GM19023 (cell line): Measurements from ENCODE around the gene CYBRD1.

Experiments
- ATAC-seq: cut with Tn5 transposase; IDR thresholded peaks from one replicate; pipeline ENCODE4 v1.9.1; 2021; ENCODE audit warnings: mild to moderate bottlenecking, moderate library complexity; ENCODE audit not compliant: unreplicated experiment

CYBRD1 gene

DNA sequence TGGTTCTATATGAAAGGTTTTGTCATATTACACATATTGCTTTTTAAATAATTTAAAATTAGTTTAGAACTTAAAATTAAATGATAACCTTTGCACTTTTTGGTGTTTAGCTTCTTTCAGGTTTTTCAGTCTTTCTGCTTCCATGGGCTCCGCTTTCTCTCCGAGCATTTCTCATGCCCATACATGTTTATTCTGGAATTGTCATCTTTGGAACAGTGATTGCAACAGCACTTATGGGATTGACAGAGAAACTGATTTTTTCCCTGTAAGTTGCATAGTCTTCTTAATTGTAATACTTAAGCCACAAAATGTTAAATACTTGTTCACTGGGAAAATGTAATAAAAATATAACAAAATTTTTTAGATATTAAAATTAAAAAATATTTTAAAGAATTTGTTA is 31.0 kb downstream of the CYBRD1 start:
- ATAC-seq: no peak

DNA sequence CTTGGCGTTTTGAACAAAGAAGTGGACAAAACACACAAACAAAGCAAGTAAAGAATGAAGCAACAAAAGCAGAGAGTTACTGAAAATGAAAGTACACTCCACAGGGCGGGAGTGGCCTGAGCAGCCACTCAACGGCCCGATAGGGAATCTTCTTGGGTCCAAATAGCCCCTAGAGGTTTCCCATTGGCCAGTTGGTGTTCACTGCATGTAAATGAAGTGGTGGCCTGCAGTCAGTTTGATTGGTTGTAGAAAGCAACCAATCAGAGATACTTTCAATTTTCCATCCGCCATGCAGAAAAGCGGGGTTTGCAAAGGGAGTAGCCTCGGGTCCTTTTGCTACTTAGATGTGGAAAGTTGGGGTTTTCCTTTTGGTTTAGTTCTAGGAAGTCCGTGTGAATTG is 31.6 kb downstream of the CYBRD1 start:
- no peak for ATAC-seq

DNA sequence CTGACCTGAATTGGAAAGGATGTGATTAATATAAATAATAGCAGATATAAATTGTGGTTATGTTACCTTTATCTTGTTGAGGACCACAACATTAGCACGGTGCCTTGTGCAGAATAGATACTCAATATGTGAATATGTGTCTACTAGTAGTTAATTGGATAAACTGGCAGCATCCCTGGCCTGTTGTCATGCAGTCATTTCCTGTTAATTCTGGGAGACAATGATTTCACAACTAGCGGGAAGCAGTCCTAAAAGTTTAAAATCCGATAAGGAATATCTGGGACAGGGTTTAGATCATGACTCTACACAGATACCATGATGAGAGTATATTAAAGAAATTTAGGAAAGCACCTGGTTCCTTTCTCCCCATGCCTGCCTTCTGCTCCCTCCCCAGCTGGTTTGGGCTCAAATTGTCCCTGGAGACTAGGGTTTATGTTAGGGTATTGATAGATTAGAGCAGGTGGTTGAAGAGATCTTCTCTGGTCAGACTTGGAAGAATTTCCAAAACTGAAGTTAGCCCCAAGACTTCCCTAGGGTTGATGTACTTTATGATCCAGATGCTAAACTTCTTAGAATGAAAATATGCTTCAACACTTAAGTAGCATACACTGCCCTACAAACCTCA is 32.8 kb downstream of the CYBRD1 start:
- no peak for ATAC-seq

DNA sequence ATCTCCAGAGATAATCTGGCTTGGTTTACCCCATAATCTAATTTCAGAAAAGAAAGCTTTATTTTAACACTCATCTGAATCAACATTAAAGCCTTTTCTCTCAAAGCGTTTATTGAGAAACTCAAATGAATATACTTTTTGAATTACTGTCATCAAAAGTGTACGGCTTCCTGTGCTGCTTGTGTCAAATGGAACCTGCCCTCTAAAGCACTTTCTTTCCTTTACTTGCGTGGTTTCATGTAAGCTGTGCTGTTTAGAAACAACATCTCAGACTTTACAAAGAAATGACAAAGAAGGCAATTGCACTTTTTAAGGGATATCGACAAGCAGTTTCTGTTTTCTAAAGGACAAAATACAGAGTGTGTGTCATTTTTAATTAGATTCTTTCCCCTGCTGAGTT is 35.1 kb downstream of the CYBRD1 start:
- ATAC-seq: no peak

DNA sequence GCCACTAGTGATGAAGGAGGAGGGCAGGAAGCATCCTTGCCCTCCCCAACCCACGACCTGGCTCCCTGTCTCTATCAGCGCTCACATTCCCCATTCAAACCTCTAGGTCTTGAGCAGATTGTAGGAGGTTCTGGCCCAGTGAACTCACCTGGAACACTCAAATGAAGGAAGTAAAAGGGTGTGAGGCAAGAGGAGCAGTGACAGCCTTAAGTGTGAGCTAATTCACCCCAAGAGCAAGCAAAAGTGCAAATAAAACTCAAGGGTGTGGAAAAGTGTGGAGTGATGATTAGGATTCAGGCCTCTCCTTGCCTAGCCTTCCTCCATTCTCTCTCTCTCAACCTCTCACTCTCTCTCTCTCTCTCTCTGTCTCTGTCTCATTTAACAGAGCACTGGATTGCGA is 41.0 kb downstream of the CYBRD1 start:
- no peak for ATAC-seq

DNA sequence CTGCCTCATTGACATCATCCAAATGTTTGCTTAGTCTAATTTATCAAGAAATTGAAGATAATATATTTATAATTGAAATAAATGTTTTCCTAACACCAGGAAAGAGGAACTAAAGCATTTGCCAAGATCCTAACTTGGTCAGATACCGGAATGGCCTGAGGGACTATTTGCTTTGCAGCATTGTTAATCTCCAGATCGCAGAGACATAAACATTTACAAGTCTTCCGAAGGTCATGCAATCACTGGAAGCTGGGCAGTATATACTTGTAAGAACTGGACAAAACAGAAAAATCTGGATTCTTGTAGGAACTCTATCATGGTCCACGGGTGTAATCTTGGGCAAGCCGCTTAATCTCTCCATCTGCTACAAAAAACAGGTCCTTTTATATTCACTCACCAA is 42.2 kb downstream of the CYBRD1 start:
- no peak for ATAC-seq

DNA sequence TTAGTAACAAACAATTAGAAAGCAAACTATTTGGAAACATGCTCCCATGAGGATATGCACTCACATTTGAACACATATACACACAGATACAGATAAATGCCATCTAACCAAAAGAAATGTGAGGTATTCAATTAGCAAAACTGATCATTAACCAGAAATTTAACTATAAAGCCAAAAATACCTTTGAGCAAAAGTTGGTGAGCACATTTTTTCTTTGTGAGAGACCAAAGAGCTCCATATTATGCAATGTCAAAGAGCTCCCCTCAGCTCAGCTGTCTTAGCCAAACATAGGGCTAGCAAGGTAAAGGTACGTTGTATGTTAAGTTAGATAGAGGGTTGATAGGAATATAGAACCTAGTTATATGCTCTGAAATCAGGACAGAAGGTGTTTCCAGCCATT is 43.8 kb downstream of the CYBRD1 start:
- ATAC-seq: no peak

DNA sequence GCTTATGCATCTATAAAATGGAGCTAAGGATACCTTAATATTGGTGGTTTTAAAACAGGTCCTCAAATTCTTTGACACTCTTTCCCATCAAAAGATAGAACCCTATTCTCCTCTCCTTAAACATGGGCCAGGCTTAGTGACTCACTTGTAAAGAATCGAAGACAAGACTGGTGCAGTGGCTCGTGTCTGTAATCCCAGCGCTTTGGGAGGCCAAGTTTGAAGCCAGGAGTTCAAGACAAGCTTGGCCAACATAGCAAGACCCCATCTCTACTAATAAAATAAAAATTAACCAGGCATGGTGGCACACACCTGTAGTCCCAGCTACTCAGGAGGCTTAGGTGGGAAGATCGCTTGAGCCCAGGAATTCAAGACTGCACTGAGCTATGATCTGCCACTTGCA is 44.5 kb downstream of the CYBRD1 start:
- ATAC-seq: no peak

DNA sequence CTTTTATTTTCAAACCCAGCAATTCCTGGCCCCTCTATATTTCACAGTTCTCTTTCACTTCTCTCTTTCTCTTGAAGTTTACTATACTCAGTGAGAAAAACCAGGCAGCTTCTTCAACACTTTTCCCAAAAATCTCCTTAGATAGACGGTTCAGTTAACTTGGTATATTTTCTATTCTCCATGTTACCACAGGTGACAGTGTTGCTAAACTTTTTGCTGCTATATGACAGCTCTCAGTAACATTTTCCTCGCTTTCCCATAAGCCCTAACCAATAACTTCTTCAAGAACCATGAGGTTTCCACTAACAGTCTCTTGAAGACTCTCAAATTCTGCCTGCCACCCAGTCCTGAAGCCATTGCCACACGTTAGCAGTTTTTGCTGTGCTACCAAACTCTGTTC is 45.8 kb downstream of the CYBRD1 start:
- no peak for ATAC-seq

DNA sequence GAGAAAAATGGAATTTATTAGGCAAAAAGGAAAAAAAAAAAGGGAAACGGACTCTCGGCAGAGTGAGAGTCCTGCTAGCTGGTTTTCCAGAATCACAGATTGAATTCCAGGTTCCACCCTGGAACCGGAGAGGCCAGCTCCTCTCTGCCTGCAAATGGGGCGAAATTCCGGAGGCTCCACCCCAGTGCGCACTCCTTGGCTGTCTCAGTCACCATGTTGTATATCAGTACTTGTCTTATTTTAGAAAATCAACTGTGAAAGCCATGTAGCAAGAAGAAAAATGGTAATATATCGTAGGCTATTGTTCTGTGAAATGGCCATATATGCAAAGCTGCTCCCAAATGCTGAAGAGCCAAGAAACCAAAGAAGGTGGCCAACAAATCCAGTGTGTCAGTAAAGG is 49.4 kb downstream of the CYBRD1 start:
- ATAC-seq: no peak

DNA sequence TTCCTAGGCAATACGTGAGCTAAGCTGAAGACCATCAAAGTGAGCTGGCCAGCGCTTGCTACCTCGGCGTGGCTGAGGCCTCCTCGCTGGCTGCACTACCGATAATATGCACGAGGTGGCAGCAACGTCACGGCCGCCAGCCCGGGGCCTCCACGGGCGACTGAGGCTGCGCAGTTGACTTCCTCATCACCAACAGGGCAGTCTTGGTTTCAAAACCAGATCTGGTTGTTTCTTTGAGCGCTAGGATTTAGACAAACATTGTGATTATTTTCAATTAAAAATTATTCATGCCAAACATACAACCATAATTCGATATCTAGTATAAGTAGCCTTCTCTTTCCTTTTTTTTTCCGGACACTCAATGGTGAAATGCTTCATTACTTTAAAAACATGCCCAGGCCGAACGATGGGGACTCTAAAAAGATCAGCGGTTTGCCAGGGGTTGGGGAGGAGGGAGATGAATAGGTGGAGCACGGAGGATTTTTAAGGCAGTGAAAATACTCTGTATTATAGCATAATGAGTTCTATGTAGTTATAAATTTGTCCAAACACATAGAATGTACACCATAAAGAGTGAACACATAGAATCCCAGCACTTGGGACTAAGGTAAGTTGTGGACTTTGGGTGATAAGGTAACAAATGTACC is 52.0 kb downstream of the CYBRD1 start:
- peak; percentile 87 for ATAC-seq

DNA sequence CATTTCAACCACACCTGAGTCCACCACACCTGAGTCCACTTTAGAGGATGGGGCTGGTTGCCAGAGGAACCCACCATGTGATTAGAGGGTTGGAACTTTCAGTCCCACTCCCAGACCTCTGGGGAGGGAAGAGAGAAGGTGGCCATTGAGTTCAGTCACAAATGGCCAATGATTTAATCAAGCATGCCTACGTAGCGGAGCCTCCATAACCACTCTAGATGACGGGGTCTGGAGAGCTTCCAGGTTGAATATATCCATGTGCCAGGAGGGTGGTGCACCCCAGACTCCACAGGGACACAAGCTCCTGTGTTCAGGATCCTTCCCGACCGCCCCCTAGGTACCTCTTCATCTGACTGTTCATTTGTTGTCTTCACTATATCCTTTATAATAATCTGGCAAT is 53.3 kb downstream of the CYBRD1 start:
- ATAC-seq: no peak

DNA sequence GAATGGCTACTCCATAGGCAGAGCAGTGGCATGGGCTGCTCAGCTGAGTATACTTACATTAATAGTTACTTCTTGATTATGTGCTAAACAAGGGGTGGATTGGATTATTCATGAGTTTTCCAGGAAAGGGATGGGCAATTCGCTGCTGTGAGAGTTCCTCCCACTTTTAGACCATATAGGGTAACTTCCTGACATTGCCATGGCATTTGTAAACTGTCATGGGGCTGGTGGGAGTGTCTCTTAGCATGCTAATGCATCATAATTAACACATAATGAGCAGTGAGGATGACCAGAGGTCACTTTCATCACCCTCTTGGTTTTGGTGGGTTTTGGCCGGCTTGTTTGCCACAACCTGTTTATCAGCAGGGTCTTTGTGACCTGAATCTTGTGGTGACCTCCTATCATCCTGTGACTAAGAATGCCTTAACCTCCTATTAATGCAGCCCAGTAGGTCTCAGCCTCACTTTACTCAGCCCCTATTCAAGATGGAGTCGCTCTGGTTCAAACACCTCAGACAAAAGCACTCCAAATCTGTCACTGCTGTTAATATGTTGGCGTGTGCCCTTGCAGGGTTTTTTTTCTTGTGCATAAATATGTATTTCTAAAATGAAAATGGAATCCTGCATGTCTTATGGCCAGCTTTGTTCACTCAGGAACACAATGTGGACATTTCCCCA is 56.0 kb downstream of the CYBRD1 start:
- no peak for ATAC-seq

DNA sequence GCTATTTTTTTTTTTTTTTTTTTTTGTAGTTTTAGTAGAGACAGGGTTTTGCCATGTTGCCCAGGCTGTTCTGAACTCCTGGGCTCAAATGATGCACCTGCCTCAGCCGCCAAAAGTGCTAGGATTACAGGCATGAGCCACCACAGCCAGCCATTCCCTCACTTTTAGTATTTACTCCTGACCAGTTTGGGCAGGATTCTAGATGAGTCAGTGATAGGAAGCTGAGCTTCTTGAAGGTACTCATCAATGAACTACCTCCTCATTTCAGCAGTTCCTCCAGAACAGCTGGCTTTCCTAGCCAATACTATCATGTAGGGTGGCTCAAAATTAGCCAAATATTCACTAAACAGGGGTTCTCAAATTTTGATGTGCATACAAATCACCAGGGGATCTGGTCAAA is 57.2 kb downstream of the CYBRD1 start:
- ATAC-seq: no peak

DNA sequence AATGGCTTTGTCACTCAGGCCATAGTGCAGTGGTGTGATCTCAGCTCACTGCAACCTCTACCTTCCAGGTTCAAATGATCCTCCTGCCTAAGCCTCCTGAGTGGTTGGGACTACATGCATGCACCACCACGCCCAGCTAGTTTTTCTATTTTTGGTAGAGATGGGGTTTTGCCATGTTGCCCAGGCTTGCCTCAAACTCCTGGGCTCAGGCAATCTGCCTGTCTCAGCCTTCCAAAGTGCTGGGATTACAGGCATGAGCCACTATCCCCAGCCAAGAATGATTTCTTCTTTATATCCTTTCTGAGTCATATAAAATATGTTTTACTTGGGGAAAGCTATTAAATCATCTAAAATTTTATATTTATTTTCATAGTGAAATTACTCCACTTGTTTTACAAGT is 61.3 kb downstream of the CYBRD1 start:
- ATAC-seq: no peak

DNA sequence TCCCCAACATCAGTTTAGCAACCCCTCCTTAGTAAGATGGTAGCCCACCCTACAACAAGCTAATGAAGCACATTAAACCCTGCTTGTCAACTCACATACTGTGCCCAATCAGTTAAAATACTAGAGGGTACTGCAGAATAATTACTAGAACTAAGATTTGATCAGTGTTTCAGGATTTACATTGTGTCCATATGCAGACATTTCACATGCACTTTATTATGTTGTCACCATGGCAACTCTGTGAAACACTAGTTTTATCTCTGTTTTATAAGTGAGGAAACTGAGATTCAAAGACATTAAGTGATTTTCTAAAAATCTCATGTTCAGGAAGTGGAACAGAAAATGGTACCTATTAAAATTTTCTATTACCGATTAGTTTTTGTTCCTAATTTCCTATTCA is 61.7 kb downstream of the CYBRD1 start:
- no peak for ATAC-seq

DNA sequence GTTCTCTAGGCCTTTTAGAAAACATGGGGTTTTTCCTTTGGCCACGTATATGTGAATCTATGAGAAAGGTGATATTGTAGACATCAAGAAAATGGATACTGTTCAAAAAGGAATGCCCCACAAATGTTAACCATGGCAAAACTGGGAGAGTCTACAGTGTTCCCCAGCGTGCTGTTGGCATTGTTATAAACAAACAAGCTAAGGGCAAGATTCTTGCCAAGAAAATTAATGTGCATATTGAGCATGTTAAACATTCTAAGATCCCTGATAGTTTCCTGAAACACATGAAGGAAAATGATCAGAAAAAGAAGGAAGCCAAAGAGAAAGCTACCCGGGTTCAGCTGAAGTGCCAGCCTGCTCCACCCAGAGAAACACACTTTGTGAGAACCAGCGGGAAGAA is 64.9 kb downstream of the CYBRD1 start:
- no peak for ATAC-seq

DNA sequence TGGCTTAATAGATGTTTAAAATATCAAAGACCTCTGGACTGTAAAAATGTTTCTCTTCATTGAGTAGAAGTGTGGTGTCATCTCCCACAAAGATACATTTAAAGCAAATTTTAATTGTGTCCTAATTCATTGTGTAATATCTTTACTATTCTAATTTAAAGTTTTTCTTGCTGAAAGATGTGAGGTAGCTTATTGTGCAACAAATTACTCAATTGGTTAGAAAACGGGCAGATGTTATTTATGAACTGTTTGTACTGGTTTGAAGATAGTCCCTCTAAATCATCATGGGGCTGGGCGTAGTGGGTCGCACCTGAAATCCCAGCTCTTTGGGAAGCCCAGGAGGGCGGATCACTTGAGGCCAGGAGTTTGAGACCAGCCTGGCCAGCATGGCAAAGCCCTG is 65.3 kb downstream of the CYBRD1 start:
- ATAC-seq: no peak

DNA sequence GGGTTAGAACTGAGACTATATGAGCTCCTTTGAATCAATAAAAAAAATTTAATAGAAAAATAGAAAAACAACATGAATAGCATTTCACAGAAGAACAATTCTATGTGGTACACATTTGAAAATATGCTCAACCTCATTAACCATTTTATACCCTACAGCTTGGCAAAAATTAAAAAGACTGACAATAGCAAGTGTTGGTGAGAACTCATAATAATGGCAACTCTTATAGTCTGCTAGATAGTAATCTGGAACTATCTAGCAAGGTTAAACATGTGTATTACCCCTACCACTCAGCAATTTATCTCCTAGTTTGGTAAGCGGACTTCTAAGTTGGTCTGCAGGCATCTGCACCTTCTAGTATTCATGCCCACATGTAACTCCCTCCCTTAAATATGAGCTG is 67.8 kb downstream of the CYBRD1 start:
- no peak for ATAC-seq

DNA sequence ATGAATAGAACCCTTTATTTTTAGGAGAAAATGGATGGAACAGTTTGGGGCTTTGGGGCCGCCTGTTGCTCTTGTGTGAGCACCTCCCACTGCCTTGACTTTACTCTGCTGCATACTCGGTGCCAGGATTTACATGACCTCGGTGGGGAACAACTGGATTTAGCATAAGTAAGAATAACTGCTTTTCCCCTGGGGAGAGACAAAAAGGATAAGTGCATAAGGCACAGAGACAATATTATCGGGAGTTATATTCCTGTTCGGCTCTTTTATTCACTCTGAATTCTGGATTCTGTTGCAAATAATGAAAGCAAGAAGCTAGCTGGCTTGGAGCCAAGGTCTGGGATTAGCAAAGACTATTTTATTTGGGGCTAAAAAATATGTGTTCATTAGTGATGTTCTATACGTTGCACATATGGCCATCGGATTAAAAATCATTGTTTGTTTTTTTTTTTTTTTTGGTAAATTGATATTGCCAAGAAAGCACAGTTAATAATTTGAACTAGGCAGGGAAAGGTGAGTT is 69.8 kb downstream of the CYBRD1 start:
- no peak for ATAC-seq

DNA sequence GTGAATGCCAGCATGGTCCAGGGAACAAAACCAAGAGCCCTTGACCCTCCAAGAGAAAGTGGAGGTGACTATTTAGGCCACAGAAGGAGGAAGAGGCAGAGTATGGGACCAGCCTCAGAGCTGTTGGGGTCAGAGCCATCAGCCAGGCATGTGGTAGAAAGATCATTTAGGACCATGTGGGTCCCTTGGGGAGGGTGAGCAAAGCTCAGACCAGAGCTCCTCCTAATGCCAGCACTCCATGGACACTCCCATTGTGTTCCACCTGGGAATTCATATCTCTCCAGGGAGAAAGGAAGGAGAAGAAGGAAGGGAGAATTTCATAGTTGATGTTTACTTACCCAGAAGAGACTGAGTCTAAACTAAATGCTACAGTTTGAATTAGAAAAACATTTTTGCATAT is 73.2 kb downstream of the CYBRD1 start:
- ATAC-seq: no peak

DNA sequence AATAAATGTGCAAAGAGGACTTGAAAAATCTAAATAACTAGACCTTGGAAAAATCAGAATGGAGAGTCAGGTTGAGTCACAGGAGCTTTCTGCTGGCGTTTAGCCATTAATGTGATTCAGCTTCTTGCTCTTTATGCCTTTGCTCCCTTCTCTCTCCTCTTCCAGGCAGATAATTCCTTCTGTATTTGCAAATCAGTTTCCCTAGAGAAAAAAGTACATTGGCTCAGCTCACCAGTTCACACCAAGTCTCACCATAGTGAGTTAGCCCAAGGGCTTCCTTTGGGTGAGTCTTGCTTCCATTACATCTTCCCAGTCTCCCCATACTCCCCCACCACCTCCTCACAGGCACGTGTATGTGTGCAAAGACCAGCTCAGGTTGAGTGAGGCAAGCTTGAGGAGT is 73.6 kb downstream of the CYBRD1 start:
- no peak for ATAC-seq
